Stimulated activated memory B cell treated with anti-CD40 and anti-IgM and Interleukin-4, amounts not matched to agents 10 μg/mL and 1 μg/mL and 100 μg/mL, for 72 hours (primary cell): ENCODE measurements around the gene C11orf24.
"Not testable (repeated sequence)": the region's sequence is repeated elsewhere in the genome, so short reads cannot be mapped to it uniquely, and the experiment has no call there.

Experiments
- ATAC-seq: fragments of 150-1000 bp; cut with Tn5 transposase; 2 replicates; pipeline ENCODE4 v1.10.0; 2021
- H3K27ac Mint-ChIP-seq: one replicate; pipeline ENCODE4 v1.8.0; 2022; ENCODE audit warnings: mild to moderate bottlenecking, mixed read lengths
- H3K27me3 Mint-ChIP-seq: one replicate; pipeline ENCODE4 v1.8.0; 2022; ENCODE audit warnings: mixed read lengths
- H3K36me3 Mint-ChIP-seq: one replicate; pipeline ENCODE4 v1.8.0; 2022; ENCODE audit warnings: mixed read lengths
- H3K4me1 Mint-ChIP-seq: one replicate; pipeline ENCODE4 v1.8.0; 2022; ENCODE audit warnings: mixed read lengths
- H3K4me3 Mint-ChIP-seq: one replicate; pipeline ENCODE4 v1.8.0; 2022; ENCODE audit warnings: mild to moderate bottlenecking, moderate library complexity, mixed read lengths
- H3K9me3 Mint-ChIP-seq: one replicate; pipeline ENCODE4 v1.8.0; 2022; ENCODE audit warnings: mixed read lengths

Gene C11orf24

GRCh38 chr11:68255526-68255925 lies 16.2 kb downstream of the C11orf24 start:
- H3K9me3 Mint-ChIP-seq = no peaks in the 10 kb centered on the region
- no peak overlapping the region for H3K4me3 Mint-ChIP-seq
- H3K27ac Mint-ChIP-seq = peak overlapping the region; percentile 26
- peaks cover 3% of the 10 kb centered on the region for H3K36me3 Mint-ChIP-seq
- peaks cover 22% of the 10 kb centered on the region for H3K4me1 Mint-ChIP-seq
- ATAC-seq = no peak
- H3K27me3 Mint-ChIP-seq = peaks cover 11% of the 10 kb centered on the region

GRCh38 chr11:68254421-68254820 lies 17.4 kb downstream of the C11orf24 start:
- ATAC-seq = no peak
- peaks cover 11% of the 10 kb centered on the region for H3K27me3 Mint-ChIP-seq
- no peak overlapping the region for H3K4me3 Mint-ChIP-seq
- H3K27ac Mint-ChIP-seq = no peak overlapping the region
- H3K9me3 Mint-ChIP-seq = peaks cover 8% of the 10 kb centered on the region
- H3K36me3 Mint-ChIP-seq = no peaks in the 10 kb centered on the region
- H3K4me1 Mint-ChIP-seq = peaks cover 17% of the 10 kb centered on the region

- no peak for ATAC-seq
- peaks cover 11% of the 10 kb centered on the region for H3K27me3 Mint-ChIP-seq
- no peaks in the 10 kb centered on the region for H3K4me1 Mint-ChIP-seq
- H3K36me3 Mint-ChIP-seq = no peaks in the 10 kb centered on the region
- peaks cover 11% of the 10 kb centered on the region for H3K9me3 Mint-ChIP-seq
- H3K4me3 Mint-ChIP-seq = no peak overlapping the region
- no peak overlapping the region for H3K27ac Mint-ChIP-seq
Observed at GRCh38 chr11:68251765-68252164, 20.0 kb downstream of the C11orf24 start.

DNA sequence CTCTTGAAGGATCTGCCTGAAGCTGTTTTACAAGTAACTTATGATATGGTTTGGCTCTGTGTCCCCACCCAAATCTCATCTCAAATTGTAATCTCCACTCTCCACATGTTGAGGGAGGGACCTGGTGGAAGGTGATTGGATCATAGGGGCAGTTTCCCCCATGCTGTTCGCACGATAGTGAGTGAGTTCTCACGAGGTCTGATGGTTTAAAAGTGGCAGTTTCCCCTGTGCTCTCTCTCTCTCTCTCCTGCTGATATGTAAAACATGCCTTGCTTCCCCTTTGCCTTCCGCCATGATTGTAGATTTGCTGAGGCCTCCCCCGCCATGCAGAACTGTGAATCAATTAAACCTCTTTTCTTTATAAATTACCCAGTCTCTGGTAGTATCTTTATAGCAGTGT lies 26.9 kb downstream of the C11orf24 start:
- not testable (repeated sequence) for H3K9me3 Mint-ChIP-seq, H3K27ac Mint-ChIP-seq, H3K4me1 Mint-ChIP-seq, ATAC-seq, H3K4me3 Mint-ChIP-seq, H3K36me3 Mint-ChIP-seq, H3K27me3 Mint-ChIP-seq

- H3K4me1 Mint-ChIP-seq, H3K27ac Mint-ChIP-seq, ATAC-seq, H3K27me3 Mint-ChIP-seq, H3K36me3 Mint-ChIP-seq, H3K9me3 Mint-ChIP-seq, H3K4me3 Mint-ChIP-seq: not testable (repeated sequence)
Observed at GRCh38 chr11:68243847-68244246, 27.9 kb downstream of the C11orf24 start.

GRCh38 chr11:68242616-68243015 lies 29.2 kb downstream of the C11orf24 start:
- Mint-ChIP-seq H3K27ac (no peak overlapping the region), H3K4me3 (no peak overlapping the region), H3K36me3 (no peaks in the 10 kb centered on the region), H3K9me3 (no peaks in the 10 kb centered on the region), H3K4me1 (no peaks in the 10 kb centered on the region), H3K27me3 (peaks cover 5% of the 10 kb centered on the region)
- ATAC-seq = no peak

GRCh38 chr11:68231621-68232020 lies 40.2 kb downstream of the C11orf24 start:
- no peaks in the 10 kb centered on the region for H3K4me1 Mint-ChIP-seq
- H3K4me3 Mint-ChIP-seq = no peak overlapping the region
- peaks cover 13% of the 10 kb centered on the region for H3K9me3 Mint-ChIP-seq

GRCh38 chr11:68229601-68230000 lies 42.2 kb downstream of the C11orf24 start:
- H3K27ac Mint-ChIP-seq = no peak overlapping the region
- no peaks in the 10 kb centered on the region for H3K36me3 Mint-ChIP-seq
- H3K9me3 Mint-ChIP-seq = peaks cover 13% of the 10 kb centered on the region
- ATAC-seq = no peak
- H3K4me3 Mint-ChIP-seq = no peak overlapping the region
- H3K27me3 Mint-ChIP-seq = peaks cover 14% of the 10 kb centered on the region
- no peaks in the 10 kb centered on the region for H3K4me1 Mint-ChIP-seq

More at GRCh38 chr11:68231621-68232020, 40.2 kb downstream of the C11orf24 start:
- Mint-ChIP-seq H3K36me3 (no peaks in the 10 kb centered on the region), H3K27ac (no peak overlapping the region), H3K27me3 (peaks cover 24% of the 10 kb centered on the region)
- ATAC-seq = no peak

DNA sequence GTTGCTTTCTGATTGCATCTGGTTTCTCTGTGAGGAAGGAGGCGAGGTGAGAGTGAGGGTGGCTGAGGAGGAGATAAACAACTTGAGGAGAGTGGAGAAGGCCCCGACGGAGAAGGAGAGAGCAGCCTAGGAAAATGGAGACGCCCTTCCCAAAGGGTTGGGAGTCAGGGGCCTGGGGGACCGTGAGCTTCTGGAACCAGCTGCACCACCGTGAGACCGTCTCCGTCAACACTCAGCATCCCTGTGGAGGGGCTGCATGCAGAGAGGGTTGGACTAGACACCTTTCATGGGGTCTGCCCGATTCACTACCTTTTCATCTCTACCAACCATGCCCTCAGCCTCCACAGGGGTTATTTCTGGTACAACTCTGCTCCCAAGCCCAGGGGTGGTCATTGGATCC lies 45.4 kb downstream of the C11orf24 start:
- ATAC-seq = no peak
- Mint-ChIP-seq H3K9me3 (peaks cover 13% of the 10 kb centered on the region), H3K27ac (no peak overlapping the region), H3K4me3 (no peak overlapping the region), H3K36me3 (no peaks in the 10 kb centered on the region), H3K4me1 (no peaks in the 10 kb centered on the region), H3K27me3 (peaks cover 8% of the 10 kb centered on the region)

GRCh38 chr11:68224606-68225005 lies 47.2 kb downstream of the C11orf24 start:
- Mint-ChIP-seq H3K4me3 (no peak overlapping the region), H3K36me3 (no peaks in the 10 kb centered on the region), H3K9me3 (peaks cover 10% of the 10 kb centered on the region), H3K27ac (no peak overlapping the region), H3K4me1 (peaks cover 3% of the 10 kb centered on the region), H3K27me3 (peaks cover 8% of the 10 kb centered on the region)
- no peak for ATAC-seq

GRCh38 chr11:68223275-68223674 lies 48.5 kb downstream of the C11orf24 start:
- no peak overlapping the region for H3K4me3 Mint-ChIP-seq
- no peak overlapping the region for H3K27ac Mint-ChIP-seq
- no peaks in the 10 kb centered on the region for H3K36me3 Mint-ChIP-seq
- peaks cover 4% of the 10 kb centered on the region for H3K9me3 Mint-ChIP-seq
- peaks cover 8% of the 10 kb centered on the region for H3K27me3 Mint-ChIP-seq
- peaks cover 6% of the 10 kb centered on the region for H3K4me1 Mint-ChIP-seq
- no peak for ATAC-seq

- Mint-ChIP-seq H3K36me3 (no peaks in the 10 kb centered on the region), H3K27me3 (peaks cover 8% of the 10 kb centered on the region), H3K4me1 (peaks cover 6% of the 10 kb centered on the region), H3K4me3 (no peak overlapping the region), H3K27ac (no peak overlapping the region), H3K9me3 (no peaks in the 10 kb centered on the region)
- ATAC-seq = no peak
Observed at GRCh38 chr11:68221406-68221805, 50.4 kb downstream of the C11orf24 start.

- no peaks in the 10 kb centered on the region for H3K27me3 Mint-ChIP-seq
- no peak overlapping the region for H3K4me3 Mint-ChIP-seq
- no peak for ATAC-seq
- peaks cover 33% of the 10 kb centered on the region for H3K4me1 Mint-ChIP-seq
- peak overlapping the region; percentile 77 for H3K27ac Mint-ChIP-seq
- no peaks in the 10 kb centered on the region for H3K36me3 Mint-ChIP-seq
- H3K9me3 Mint-ChIP-seq = no peaks in the 10 kb centered on the region
Observed at GRCh38 chr11:68216171-68216938, 55.4 kb downstream of the C11orf24 start.

- H3K36me3 Mint-ChIP-seq = no peaks in the 10 kb centered on the region
- H3K4me3 Mint-ChIP-seq = peak overlapping the region; percentile 84
- ATAC-seq = no peak
- H3K9me3 Mint-ChIP-seq = no peaks in the 10 kb centered on the region
- H3K27ac Mint-ChIP-seq = peak overlapping the region; percentile 77
- peaks cover 40% of the 10 kb centered on the region for H3K4me1 Mint-ChIP-seq
- no peaks in the 10 kb centered on the region for H3K27me3 Mint-ChIP-seq
Observed at GRCh38 chr11:68215524-68216170, 56.1 kb downstream of the C11orf24 start.

- peak overlapping the region; percentile 77 for H3K27ac Mint-ChIP-seq
- peak; percentile 29 for ATAC-seq
Observed at GRCh38 chr11:68215087-68215445, 56.7 kb downstream of the C11orf24 start.

More at GRCh38 chr11:68215087-68215445, 56.7 kb downstream of the C11orf24 start:
- Mint-ChIP-seq H3K4me3 (peak overlapping the region; percentile 84), H3K4me1 (peaks cover 46% of the 10 kb centered on the region), H3K9me3 (no peaks in the 10 kb centered on the region), H3K36me3 (no peaks in the 10 kb centered on the region), H3K27me3 (no peaks in the 10 kb centered on the region)
